GDM1 (cell line): Measurements from ENCODE around the gene WDTC1.
A peak's percentile ranks its signal among the peaks of the same experiment; 100 is the strongest.
"Not testable (repeated sequence)": the region's sequence is repeated elsewhere in the genome, so short reads cannot be mapped to it uniquely, and the experiment has no call there.

ENCODE experiments used
- DNase-seq: peaks from one replicate; lab custom pipeline; 2025; lab: John Stamatoyannopoulos, UW

Gene WDTC1

DNA sequence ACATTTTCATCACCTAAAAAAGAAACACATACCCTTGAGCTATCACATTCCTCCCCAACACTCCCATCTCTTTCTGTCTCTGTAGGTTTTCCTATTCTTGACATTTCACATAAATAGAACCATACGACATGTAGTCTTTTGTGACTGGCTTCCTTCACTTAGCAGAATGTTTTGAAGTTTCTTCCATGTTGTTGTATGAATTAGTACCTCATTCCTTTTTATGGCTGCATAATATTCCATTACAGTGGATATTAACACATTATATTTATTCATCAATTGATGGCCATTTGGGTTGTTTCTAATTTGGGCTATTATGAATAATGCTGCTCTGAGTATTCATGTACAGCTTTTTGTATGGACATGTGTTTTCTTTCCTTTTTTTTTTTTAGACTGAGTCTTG lies 11.8 kb downstream of the WDTC1 start:
- DNase-seq, result no peak

DNA sequence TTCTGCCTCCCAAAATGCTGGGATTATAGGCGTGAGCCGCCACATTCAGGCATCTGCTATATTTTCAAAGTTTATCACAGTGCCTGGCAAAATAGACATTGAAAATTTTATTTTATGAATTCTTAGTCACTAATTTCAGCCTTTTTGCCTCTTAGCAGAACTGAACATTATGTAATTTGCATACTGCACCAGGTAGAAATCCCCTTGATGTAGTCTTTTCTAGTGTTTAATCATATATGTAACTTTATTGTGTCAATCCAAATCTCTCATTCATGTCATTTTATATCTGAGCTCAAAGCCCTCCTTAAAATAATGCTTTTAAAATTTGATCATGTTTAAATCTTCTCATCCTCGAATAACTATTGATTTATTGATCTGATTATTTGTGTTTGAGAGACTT lies 19.2 kb downstream of the WDTC1 start:
- DNase-seq, result no peak

DNA sequence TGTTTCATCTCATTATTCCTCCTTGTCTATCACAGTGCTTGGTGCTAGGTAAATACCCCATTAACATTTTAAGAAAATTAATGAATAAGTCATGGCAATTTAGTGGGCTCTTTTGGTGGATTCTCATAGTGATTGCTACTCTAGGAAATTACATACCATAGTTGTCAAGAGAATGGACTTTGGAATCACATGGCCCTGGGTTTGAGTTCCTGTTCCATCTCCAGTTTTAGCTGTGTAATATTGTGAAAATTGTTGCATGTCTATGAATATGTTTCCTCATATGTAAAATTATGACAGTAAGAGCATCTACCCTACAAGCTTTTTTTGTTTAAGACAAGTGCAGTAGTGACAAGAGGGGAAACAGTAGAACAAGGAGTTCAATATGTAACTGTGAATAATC lies 20.7 kb downstream of the WDTC1 start:
- no peak for DNase-seq

GRCh38 chr1:27257155-27257554 lies 22.7 kb downstream of the WDTC1 start:
- no peak for DNase-seq

- no peak for DNase-seq
Measured at GRCh38 chr1:27258598-27258997, 24.2 kb downstream of the WDTC1 start.

DNA sequence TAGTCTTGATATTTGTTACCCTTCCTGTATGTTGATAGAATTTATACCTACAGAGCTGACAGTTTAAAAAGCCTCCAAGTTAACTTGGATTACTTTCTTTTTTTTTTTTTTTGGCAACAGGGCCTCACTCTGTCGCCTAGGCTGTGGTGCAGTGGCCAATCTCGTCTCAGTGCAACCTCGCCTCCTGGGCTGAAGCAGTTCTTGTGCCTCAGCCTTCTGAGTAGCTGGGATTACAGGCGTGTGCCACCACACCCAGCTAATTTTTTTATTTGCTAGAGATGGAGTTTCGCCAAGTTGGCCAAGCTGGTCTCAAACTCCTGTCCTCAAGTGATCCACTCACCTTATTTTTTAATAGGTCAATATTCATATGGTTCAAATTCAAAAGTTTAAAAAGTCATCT lies 32.7 kb downstream of the WDTC1 start:
- DNase-seq, result no peak

DNA sequence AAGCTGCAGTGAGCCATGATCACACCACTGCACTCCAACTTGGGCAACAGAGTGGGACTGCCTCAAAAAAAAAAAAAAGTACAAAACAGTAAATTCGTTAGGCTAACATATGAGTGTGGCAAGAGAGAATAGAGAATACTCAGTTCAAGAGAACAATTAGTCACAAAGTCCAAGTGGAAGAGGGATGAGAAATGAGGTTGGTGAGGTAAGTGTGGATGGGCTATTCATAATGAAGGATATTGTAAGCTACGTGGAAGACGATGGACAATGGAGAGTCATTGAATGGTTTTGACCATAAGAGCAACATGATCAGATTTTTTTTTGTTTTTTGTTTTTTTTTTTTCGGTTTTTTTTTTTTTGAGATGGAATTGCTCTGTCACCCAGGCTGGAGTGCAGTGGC lies 34.8 kb downstream of the WDTC1 start:
- no peak for DNase-seq

GRCh38 chr1:27274204-27274603 lies 39.8 kb downstream of the WDTC1 start:
- DNase-seq, result no peak

- DNase-seq, result no peak
Measured at GRCh38 chr1:27275696-27276095, 41.3 kb downstream of the WDTC1 start.

DNA sequence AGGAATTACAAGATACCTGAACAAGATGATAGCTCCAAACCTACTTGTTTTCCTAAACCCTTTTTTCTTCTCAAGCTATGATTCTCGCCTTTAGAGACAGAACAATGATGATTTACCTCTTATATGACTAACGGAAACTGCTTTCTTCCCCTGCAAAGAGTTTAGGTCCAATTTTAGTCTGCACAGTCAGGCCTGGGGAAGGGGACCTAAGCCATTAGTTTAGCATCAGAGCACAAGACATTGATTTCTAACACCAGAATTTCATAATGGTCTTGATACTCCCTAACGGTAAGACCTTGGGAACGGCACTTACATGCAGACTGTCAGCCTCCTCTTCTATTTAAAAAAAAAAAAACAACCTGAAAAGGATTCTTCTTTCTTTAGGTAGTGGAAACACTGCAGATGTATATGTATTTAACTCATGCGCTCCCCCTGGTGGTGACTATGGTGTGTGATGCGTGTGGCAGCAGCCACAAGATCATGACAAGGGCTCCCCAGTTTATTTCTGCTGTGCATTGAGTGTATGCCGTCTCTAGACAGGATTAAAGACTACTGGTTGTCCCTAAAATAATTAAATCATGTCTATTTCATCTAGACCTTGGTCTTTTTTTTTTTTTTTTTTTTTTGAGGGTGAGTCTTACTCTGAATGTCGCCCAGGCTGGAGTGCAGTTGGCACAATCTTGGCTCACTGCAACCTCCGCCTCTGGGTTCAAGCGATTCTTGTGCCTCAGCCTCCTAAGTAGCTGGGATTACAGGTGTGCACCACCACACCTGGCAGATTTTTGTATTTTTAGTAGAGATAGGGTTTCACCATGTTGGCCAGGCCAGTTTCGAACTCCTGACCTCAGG lies 50.2 kb downstream of the WDTC1 start:
- DNase-seq, result peak; percentile 64

DNA sequence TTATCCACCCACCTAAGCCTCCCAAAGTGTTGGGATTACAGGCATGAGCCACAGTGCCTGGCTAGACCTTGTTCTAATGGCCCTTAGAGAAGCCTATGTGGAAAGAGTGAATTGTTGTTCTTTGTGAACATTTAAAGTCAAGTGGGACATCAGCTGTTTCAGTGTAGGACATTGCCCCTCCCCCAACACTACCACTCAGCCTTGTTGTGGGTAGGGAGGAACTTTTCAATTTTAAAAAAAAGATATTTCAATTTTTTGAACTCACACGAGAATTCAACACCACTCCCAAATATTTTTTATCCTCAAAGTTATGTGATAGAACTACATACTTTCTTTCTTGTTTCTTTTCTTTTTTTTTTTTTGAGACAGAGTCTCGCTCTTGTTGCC lies 50.8 kb downstream of the WDTC1 start:
- no peak for DNase-seq

DNA sequence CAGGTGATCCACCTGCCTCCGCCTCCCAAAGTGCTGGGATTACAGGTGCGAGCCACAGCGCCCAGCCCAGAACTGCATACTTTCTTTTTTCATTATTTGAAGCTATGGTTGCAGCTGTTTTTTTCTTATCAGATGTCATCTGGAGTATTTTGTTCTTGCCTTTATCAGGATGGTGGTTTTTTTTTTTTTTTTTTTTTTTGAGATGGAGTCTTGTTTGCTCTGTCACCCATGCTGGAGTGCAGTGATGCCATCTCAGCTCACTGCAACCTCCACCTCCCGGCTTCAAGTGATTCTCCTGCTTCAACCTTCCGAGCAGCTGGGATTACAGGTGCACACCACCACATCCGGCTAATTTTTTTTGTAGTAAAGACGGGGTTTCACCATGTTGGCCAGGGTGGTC lies 51.4 kb downstream of the WDTC1 start:
- not testable (repeated sequence) for DNase-seq

GRCh38 chr1:27289125-27289524 lies 54.7 kb downstream of the WDTC1 start:
- not testable (repeated sequence) for DNase-seq

- no peak for DNase-seq
Measured at GRCh38 chr1:27290581-27290980, 56.1 kb downstream of the WDTC1 start.

GRCh38 chr1:27292106-27292505 lies 57.7 kb downstream of the WDTC1 start:
- no peak for DNase-seq

- no peak for DNase-seq
Measured at GRCh38 chr1:27293915-27294314, 59.5 kb downstream of the WDTC1 start.

GRCh38 chr1:27296773-27297291 lies 62.4 kb downstream of the WDTC1 start:
- peak; percentile 6 for DNase-seq

GRCh38 chr1:27297903-27298302 lies 63.5 kb downstream of the WDTC1 start:
- DNase-seq, result no peak

GRCh38 chr1:27298632-27299384 lies 64.4 kb downstream of the WDTC1 start:
- no peak for DNase-seq

GRCh38 chr1:27299385-27300271 lies 65.2 kb downstream of the WDTC1 start:
- DNase-seq, result no peak

DNA sequence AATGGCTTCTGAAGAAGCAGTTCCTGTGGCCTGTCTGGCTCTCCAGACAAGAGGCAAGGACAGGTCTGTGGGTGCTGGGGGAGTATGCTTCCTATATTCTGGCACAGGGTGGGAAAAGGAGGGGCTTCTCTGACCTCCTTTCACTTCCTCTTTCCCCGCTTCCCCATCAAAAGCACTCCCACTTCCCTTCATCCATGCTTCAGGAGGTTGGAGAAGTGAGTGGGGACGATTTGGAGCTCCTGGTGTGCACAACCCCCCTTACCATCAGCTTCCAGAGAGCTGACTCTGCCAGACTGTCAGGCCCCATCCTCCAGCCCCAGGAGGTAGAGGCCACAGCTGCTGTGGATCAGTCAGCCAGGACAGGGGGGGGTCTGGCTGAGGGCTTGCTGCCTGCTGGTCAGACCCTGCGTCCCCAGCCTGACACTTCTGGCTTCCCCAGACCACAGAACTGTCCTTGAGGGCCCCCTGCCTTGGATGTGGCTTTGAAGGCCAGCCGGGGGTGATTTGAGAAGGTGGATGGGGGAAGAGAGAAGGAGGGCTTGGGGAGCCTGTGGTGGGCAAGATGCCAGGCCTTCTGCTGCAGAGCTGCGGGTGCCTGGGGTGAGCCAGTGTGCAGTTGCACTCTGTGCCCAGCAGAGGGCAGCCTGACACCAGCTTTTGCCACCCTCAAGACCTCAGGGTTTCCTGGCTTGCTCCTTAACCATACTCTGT lies 66.1 kb downstream of the WDTC1 start:
- DNase-seq, result peak; percentile 85

- no peak for DNase-seq
Measured at GRCh38 chr1:27301052-27301422, 66.6 kb downstream of the WDTC1 start.
